ENCODE measurements around the gene ZNF518B.
"Not testable (repeated sequence)": the region's sequence is repeated elsewhere in the genome, so short reads cannot be mapped to it uniquely, and the experiment has no call there.

ZNF518B gene

GRCh38 chr4:10456595-10457254 is 501 bp downstream of the ZNF518B start:
- peak in 1 of 2 donors; percentile 50 for DNase-seq

- DNase-seq = no peak
Measured at GRCh38 chr4:10456260-10456594, 999 bp downstream of the ZNF518B start.

GRCh38 chr4:10455133-10455532 is 2.1 kb downstream of the ZNF518B start:
- DNase-seq = no peak

- no peak for DNase-seq
Measured at GRCh38 chr4:10454726-10455125, 2.5 kb downstream of the ZNF518B start.

GRCh38 chr4:10454121-10454520 is 3.1 kb downstream of the ZNF518B start:
- DNase-seq = no peak

- no peak for DNase-seq
Measured at GRCh38 chr4:10448991-10449390, 8.2 kb downstream of the ZNF518B start.

- DNase-seq = no peak
Measured at GRCh38 chr4:10442976-10443375, 14.2 kb downstream of the ZNF518B start.

GRCh38 chr4:10441512-10441911 is 15.7 kb downstream of the ZNF518B start:
- no peak for DNase-seq

GRCh38 chr4:10438924-10439323 is 18.3 kb downstream of the ZNF518B start:
- no peak for DNase-seq

GRCh38 chr4:10437735-10438134 is 19.5 kb downstream of the ZNF518B start:
- DNase-seq = no peak

- not testable (repeated sequence) for DNase-seq
Measured at GRCh38 chr4:10427680-10428079, 29.5 kb downstream of the ZNF518B start.

GRCh38 chr4:10421344-10422055 is 35.7 kb downstream of the ZNF518B start:
- no peak for DNase-seq

- DNase-seq = no peak
Measured at GRCh38 chr4:10417740-10418139, 39.5 kb downstream of the ZNF518B start.

- DNase-seq = no peak
Measured at GRCh38 chr4:10416441-10416840, 40.8 kb downstream of the ZNF518B start.

- DNase-seq = no peak
Measured at GRCh38 chr4:10413177-10413576, 44.0 kb downstream of the ZNF518B start.

- no peak for DNase-seq
Measured at GRCh38 chr4:10405672-10406071, 51.6 kb downstream of the ZNF518B start.

GRCh38 chr4:10403633-10404445 is 53.4 kb downstream of the ZNF518B start:
- peak; percentile 1 for DNase-seq

- DNase-seq = no peak
Measured at GRCh38 chr4:10395971-10396580, 61.1 kb downstream of the ZNF518B start.

Measured in stimulated activated CD4-positive, alpha-beta T cell treated with anti-CD3 and anti-CD28 coated beads, Interleukin-2, amount 100 ng/mL, for 48 hours (primary cell).